Duodenal mucosa (tissue), 2 donors: ENCODE data around the gene CD300LB.
"Not testable (repeated sequence)": the region's sequence is repeated elsewhere in the genome, so short reads cannot be mapped to it uniquely, and the experiment has no call there.

Experiments
- H3K27ac ChIP-seq: one replicate; pipeline ENCODE4 v1.7.0; 2013; ENCODE audit warnings: low read depth, low read length
- H3K27me3 ChIP-seq, 2 donors: one replicate each; pipeline ENCODE4 v1.7.0; 2013; ENCODE audit warnings: low read length in 2 of 2, control low read depth in 1 of 2; ENCODE audit not compliant: insufficient read depth in 2 of 2, control insufficient read depth in 1 of 2
- H3K36me3 ChIP-seq, 2 donors: one replicate each; pipeline ENCODE4 v1.7.0; 2013; ENCODE audit warnings: low read length in 2 of 2, control low read depth in 1 of 2; ENCODE audit not compliant: insufficient read depth in 2 of 2, control insufficient read depth in 1 of 2
- H3K4me1 ChIP-seq, 2 donors: one replicate each; pipeline ENCODE4 v1.7.0; 2013; ENCODE audit warnings: low read length in 2 of 2, control low read depth in 1 of 2; ENCODE audit not compliant: insufficient read depth in 2 of 2, control insufficient read depth in 1 of 2
- H3K4me3 ChIP-seq, 2 donors: one replicate each; pipeline ENCODE4 v1.7.0; 2013; ENCODE audit warnings: low read length in 2 of 2, low read depth in 1 of 2
- H3K9ac ChIP-seq, 2 donors: one replicate each; pipeline ENCODE4 v1.7.0; 2013; ENCODE audit warnings: low read length in 2 of 2, low read depth in 1 of 2
- H3K9me3 ChIP-seq, 2 donors: one replicate each; pipeline ENCODE4 v1.7.0; 2013; ENCODE audit warnings: low read length in 2 of 2, control low read depth in 1 of 2; ENCODE audit not compliant: control insufficient read depth in 1 of 2

Gene CD300LB

GRCh38 chr17:74499992-74500391, 31.3 kb downstream of the CD300LB start:
- H3K27me3 ChIP-seq, result no peaks in the 10 kb centered on the region
- H3K4me1 ChIP-seq, result no peaks in the 10 kb centered on the region
- H3K9me3 ChIP-seq, result no peaks in the 10 kb centered on the region
- H3K36me3 ChIP-seq, result no peaks in the 10 kb centered on the region
- no peak overlapping the region for H3K9ac ChIP-seq
- H3K27ac ChIP-seq, result no peak overlapping the region
- no peak overlapping the region for H3K4me3 ChIP-seq

GRCh38 chr17:74497471-74497870, 33.8 kb downstream of the CD300LB start:
- no peak overlapping the region for H3K27ac ChIP-seq
- H3K4me1 ChIP-seq, result no peaks in the 10 kb centered on the region
- no peak overlapping the region for H3K9ac ChIP-seq
- H3K27me3 ChIP-seq, result no peaks in the 10 kb centered on the region
- no peak overlapping the region for H3K4me3 ChIP-seq
- H3K9me3 ChIP-seq, result no peaks in the 10 kb centered on the region
- no peaks in the 10 kb centered on the region for H3K36me3 ChIP-seq

- Histone ChIP-seq H3K9me3 (no peaks in the 10 kb centered on the region), H3K36me3 (no peaks in the 10 kb centered on the region), H3K4me1 (no peaks in the 10 kb centered on the region), H3K27ac (no peak overlapping the region), H3K4me3 (no peak overlapping the region), H3K27me3 (no peaks in the 10 kb centered on the region), H3K9ac (no peak overlapping the region)
These were observed 37.9 kb downstream of the CD300LB start for GRCh38 chr17:74493331-74493833.

- no peak overlapping the region for H3K27ac ChIP-seq
- no peaks in the 10 kb centered on the region for H3K9me3 ChIP-seq
- no peaks in the 10 kb centered on the region for H3K27me3 ChIP-seq
- no peaks in the 10 kb centered on the region for H3K4me1 ChIP-seq
- no peak overlapping the region for H3K9ac ChIP-seq
- no peak overlapping the region for H3K4me3 ChIP-seq
- H3K36me3 ChIP-seq, result no peaks in the 10 kb centered on the region
These were observed 39.6 kb downstream of the CD300LB start for GRCh38 chr17:74491626-74492025.

GRCh38 chr17:74490716-74491115, 40.6 kb downstream of the CD300LB start:
- no peaks in the 10 kb centered on the region for H3K9me3 ChIP-seq
- no peak overlapping the region for H3K9ac ChIP-seq
- H3K27ac ChIP-seq, result no peak overlapping the region
- H3K4me1 ChIP-seq, result no peaks in the 10 kb centered on the region
- H3K4me3 ChIP-seq, result no peak overlapping the region
- no peaks in the 10 kb centered on the region for H3K36me3 ChIP-seq
- H3K27me3 ChIP-seq, result no peaks in the 10 kb centered on the region

GRCh38 chr17:74488276-74488675, 43.0 kb downstream of the CD300LB start:
- H3K9ac ChIP-seq, H3K9me3 ChIP-seq, H3K27me3 ChIP-seq, H3K36me3 ChIP-seq, H3K4me1 ChIP-seq, H3K4me3 ChIP-seq, H3K27ac ChIP-seq: not testable (repeated sequence)

GRCh38 chr17:74485841-74486240, 45.4 kb downstream of the CD300LB start:
- Histone ChIP-seq H3K9me3 (no peaks in the 10 kb centered on the region), H3K27ac (no peak overlapping the region), H3K9ac (no peak overlapping the region), H3K36me3 (no peaks in the 10 kb centered on the region), H3K4me3 (no peak overlapping the region), H3K27me3 (no peaks in the 10 kb centered on the region), H3K4me1 (no peaks in the 10 kb centered on the region)

GRCh38 chr17:74485022-74485743, 46.1 kb downstream of the CD300LB start:
- Histone ChIP-seq H3K36me3 (no peaks in the 10 kb centered on the region), H3K27me3 (no peaks in the 10 kb centered on the region), H3K9me3 (no peaks in the 10 kb centered on the region), H3K9ac (no peak overlapping the region), H3K27ac (no peak overlapping the region), H3K4me1 (no peaks in the 10 kb centered on the region), H3K4me3 (no peak overlapping the region)

GRCh38 chr17:74484066-74484465, 47.2 kb downstream of the CD300LB start:
- Histone ChIP-seq H3K27ac (no peak overlapping the region), H3K36me3 (no peaks in the 10 kb centered on the region), H3K9me3 (no peaks in the 10 kb centered on the region), H3K4me3 (no peak overlapping the region), H3K9ac (no peak overlapping the region), H3K27me3 (no peaks in the 10 kb centered on the region), H3K4me1 (peaks cover 0 to 6% of the 10 kb centered on the region in 2 donors)

GRCh38 chr17:74481621-74482020, 49.7 kb downstream of the CD300LB start:
- Histone ChIP-seq H3K4me3 (no peak overlapping the region), H3K4me1 (peaks cover 4 to 13% of the 10 kb centered on the region in 2 donors), H3K9me3 (no peaks in the 10 kb centered on the region), H3K9ac (no peak overlapping the region), H3K27me3 (no peaks in the 10 kb centered on the region), H3K27ac (no peak overlapping the region), H3K36me3 (no peaks in the 10 kb centered on the region)
